ENCODE results near the gene NUP93.
"Not testable (repeated sequence)": the region's sequence is repeated elsewhere in the genome, so short reads cannot be mapped to it uniquely, and the experiment has no call there.

NUP93 gene

GRCh38 chr16:56709443-56710040 lies 20.4 kb upstream of the NUP93 start:
- no peak for DNase-seq (ENCODE audit: low read depth)

- no peak for DNase-seq (ENCODE audit: low read depth)
These were observed 19.7 kb upstream of the NUP93 start for GRCh38 chr16:56710181-56710737.

GRCh38 chr16:56711862-56712261 lies 18.1 kb upstream of the NUP93 start:
- DNase-seq (ENCODE audit: low read depth): no peak

DNA sequence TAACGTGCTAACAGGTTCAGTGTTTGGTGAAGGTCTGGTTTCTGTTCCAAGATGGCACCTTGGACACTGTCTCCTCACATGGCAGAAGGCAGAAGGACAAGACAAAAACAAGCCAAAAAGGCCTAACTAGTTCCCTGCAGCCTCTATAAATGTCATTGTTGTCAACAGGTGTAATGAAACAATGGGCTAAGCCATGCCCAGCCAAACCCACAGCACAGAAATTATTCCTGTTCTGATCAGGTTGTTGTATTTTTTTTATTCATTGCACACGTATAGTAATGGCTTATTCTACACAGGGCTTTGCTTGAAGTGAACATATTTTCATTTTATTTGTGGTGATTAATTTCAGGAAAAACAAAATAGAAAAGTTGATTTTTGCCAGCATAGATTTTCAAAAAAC lies 16.1 kb upstream of the NUP93 start:
- DNase-seq (ENCODE audit: low read depth): no peak

DNA sequence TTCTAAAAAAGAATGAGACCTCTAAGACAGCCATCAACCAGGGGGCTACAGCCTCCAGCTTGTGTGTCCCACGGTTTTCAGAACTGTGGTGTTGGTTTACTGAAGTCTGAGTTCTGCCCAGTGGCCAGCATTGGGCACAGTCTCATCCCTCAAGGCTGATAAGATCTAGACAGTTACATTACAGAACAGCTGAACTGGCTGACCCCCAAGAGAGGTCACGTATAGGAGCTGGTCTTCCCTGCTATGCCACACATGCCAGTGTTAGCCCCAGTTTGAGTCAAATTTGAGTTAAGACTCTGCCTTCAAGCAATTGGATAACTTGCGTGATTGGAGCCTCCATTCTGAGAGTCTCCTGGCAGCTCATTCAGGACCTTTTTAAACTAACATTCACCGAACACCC lies 14.8 kb upstream of the NUP93 start:
- DNase-seq (ENCODE audit: low read depth): no peak

GRCh38 chr16:56716761-56717160 lies 13.2 kb upstream of the NUP93 start:
- DNase-seq (ENCODE audit: low read depth): no peak

GRCh38 chr16:56717532-56717931 lies 12.4 kb upstream of the NUP93 start:
- DNase-seq (ENCODE audit: low read depth): not testable (repeated sequence)

DNA sequence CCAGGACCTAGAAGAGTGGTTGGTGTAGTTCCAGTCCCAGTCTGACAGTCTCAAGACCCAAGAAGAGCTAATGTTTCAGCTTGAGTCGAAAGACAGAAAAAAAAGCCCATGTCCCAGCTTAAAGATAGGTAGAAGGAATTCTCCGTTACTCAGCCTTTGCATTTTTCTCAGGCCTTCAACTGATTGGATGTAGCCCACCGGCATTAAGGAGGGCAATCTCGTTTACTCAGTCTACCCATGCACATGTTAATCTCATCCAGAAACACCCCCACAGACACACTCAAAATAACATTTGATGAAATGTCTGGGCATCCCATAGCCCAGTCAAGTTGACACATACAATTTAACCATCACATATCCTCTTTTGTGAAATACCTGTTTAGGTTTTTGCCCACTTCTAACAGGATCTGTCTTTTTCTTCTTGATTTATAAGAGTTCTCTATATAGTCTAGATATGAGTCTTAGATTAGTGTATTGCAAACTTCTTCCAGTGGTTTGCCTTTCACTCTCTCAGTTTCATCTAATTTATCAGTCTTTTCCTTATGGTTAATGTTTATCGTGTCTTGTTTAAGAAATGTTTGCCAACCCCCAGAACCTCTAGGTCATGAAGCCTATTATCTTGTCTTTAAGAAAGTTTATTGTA lies 7.6 kb upstream of the NUP93 start:
- no peak for DNase-seq (ENCODE audit: low read depth)

GRCh38 chr16:56724191-56724590 lies 5.7 kb upstream of the NUP93 start:
- no peak for DNase-seq (ENCODE audit: low read depth)

- no peak for DNase-seq (ENCODE audit: low read depth)
These were observed 3.6 kb upstream of the NUP93 start for GRCh38 chr16:56726283-56726682.

GRCh38 chr16:56726926-56727325 lies 3.0 kb upstream of the NUP93 start:
- no peak for DNase-seq (ENCODE audit: low read depth)

GRCh38 chr16:56728027-56728426 lies 1.9 kb upstream of the NUP93 start:
- DNase-seq (ENCODE audit: low read depth): no peak

DNA sequence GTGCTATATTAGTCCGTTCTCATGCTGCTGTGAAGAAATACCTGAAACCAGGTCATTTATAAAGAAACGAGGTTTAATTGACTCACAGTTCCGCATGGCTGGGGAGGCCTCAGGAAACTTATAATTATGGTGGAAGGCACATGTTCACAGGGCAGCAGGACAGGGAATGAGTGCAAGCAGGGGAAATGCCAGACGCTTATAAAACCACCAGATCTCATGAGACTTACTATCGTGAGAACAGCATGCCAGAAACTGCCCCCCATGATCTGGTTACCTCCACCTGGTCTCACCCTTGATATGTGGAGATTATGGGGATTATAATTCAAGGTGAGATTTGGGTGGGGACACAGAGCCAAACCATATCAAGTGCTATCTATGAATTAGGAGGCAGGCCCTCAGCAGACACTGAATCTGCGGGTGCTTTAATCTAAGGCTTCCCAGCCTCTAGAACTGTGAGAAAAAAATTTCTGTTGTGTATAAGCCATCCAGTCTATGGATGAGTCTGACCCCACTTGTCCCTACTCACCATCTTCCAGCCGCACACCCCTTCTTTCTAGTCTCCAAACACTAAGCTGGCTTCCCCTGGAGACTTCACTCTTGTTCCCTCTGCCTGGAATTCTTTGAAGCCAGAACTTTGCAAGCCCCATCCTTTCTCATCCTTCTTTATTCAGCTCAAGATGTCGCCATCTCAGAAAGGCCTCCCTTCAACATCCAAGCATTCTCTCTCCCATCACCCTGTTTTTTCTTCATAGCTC lies 772 bp upstream of the NUP93 start:
- DNase-seq (ENCODE audit: low read depth): no peak

- DNase-seq (ENCODE audit: low read depth): no peak
These were observed 2.4 kb downstream of the NUP93 start for GRCh38 chr16:56732366-56732765.

DNA sequence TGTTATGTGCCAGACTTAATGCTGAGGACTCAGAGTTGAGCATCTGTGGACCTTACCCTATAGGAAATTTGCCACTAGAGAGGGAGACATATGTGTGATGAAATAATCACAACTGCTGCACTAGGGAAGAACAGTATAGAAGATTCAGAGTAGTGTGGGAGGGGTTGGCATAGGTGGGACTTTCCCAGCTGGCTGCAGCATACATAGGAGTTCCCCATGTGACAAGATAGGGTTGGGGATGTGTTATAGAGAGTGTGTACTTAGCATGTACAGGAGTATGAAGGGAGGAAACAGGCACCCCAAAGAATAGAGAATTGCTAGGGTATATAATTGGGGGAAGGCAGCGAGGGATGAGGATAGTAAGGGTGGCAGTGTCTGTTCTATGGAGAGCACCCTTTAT lies 2.9 kb downstream of the NUP93 start:
- DNase-seq (ENCODE audit: low read depth): no peak

DNA sequence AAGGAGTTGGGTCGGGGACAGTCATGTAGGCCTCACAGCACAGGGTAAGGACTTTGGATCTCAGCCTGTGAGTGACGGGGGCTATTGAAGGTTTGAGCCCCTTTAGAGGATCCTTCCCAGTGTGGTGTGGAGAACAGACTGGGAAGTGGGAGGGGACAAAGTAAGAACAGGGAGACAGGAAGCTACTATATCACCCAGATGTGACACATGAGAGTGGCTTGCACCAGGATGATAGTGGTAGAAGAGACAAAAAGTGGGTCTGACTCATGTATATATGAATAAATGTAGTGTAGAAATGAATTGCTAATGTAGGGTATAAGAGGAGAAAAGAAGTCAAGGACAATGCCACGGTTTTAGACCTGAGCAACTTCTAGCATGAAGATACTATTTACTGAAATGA lies 4.5 kb downstream of the NUP93 start:
- DNase-seq (ENCODE audit: low read depth): no peak

DNA sequence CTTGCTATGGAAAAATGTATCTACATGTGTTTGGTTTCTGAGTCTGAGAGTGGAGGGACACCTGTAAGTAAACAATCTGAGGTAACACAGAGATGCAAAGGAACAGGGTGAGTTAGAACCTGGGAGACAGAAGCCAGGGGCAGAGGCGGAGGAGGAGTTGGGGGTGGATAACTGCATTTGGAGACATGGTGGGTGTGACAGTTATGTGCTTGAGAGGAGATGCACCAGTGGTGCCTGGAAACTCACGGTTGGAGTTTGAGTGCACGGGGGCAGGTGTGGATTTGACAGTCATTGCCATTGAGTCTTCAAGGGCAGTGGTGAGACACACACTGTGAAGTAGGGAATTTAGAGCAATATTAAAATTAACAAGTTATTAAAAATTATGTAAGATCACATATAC lies 6.5 kb downstream of the NUP93 start:
- DNase-seq (ENCODE audit: low read depth): no peak

DNA sequence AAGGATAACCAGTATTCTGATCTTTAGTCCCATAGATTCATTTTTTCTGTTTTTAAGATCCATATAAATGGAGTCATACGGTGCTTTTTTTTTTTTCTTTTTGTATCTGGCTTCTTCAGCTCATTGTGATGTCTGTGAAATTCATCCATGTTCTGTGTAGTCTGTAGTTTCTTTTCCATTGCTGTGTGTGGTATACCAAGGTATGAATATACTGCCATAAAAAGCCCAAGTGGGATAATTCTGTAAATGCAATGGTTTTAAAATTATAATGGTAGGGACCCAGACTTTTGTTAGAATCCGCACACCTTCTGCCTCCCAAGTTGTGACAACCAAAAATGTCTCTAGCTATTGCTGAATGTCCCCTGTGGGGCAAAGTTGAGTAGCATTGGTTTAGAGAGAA lies 7.6 kb downstream of the NUP93 start:
- DNase-seq (ENCODE audit: low read depth): no peak

- DNase-seq (ENCODE audit: low read depth): no peak
These were observed 8.3 kb downstream of the NUP93 start for GRCh38 chr16:56738221-56738620.

GRCh38 chr16:56739378-56739777 lies 9.4 kb downstream of the NUP93 start:
- not testable (repeated sequence) for DNase-seq (ENCODE audit: low read depth)

GRCh38 chr16:56741399-56741798 lies 11.5 kb downstream of the NUP93 start:
- DNase-seq (ENCODE audit: low read depth): no peak

GRCh38 chr16:56742030-56742984 lies 12.4 kb downstream of the NUP93 start:
- no peak for DNase-seq (ENCODE audit: low read depth)
